Iris pigment epithelial cell (primary cell): Measurements from ENCODE around the gene ZNF81.
"Not testable (repeated sequence)": the region's sequence is repeated elsewhere in the genome, so short reads cannot be mapped to it uniquely, and the experiment has no call there.

Experiments used
- DNase-seq: peaks from one replicate; pipeline ENCODE4 v3.0.0-alpha.2; 2011; ENCODE audit warnings: low read depth

ZNF81 gene

DNA sequence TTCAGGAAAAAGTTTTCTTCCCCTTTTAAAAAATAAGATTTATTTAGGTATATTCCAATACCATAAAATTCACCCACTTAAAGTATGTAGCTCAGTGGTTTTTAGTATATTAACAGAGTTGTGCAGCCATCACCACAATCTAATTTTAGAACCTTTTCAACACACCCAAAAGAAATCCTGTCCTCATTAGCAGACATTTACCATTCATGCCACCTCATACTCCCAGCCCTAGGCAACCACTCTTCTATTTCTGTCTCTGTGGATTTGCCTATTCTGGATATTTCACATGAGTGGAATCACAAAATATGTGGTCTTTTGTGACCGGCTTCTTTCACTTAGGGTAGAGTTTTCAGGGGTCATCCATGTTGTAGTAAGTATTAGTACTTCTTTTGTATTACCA is 7.4 kb downstream of the ZNF81 start:
- no peak for DNase-seq

DNA sequence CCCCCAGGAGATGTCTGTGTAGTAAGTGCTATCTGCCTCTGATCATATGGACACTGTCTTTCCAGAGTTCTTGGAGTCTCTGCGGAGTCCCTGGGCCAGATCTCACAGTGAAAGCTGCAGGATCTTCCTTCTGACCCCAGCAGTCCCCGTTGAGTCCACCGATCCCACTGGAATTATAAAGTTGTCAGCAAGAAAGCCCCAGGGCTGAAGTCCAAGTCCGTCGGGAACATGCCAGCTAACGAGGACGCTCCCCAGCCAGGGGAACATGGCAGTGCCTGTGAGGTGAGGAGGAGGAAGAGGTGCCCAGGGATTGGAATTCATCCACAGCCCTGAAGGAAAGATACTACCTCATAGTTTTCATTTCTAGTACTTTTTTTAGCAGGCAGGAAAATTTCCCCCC is 9.3 kb downstream of the ZNF81 start:
- DNase-seq = no peak

DNA sequence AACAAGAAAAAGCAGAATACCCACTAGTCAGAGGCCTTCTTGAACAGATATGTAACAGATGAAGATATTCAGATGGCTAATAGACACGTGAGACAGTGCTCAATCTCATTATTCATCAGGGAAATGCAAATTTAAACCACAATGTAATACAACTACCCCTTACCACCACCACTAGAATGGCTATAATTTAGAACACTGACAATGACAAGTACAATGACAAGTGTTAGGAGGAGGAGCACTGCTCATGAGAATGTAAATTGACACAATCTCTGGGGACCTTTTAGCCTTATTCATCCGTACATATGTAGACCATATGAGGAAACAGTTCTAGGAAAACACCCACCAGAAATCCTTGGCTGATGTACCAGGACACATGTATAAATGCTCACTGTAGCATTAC is 13.1 kb downstream of the ZNF81 start:
- DNase-seq = no peak

DNA sequence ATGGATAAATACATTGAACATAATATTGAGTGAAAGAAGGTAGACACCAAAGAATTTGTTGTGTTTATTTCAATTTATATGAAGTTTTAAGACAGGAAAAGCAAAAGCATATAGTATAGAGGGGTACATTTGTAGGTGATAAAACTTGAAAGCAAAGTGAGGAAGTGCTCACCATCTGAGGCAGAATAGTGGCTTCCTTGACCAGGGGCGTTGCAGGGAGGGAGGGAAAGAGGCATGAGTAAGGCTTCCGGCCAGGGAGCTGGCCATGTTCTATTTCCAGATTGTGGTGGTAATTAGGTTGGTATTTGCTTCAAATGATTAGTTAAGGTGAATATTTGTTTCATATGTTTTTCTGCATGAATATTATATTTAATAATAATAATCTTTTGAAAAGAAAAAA is 13.7 kb downstream of the ZNF81 start:
- not testable (repeated sequence) for DNase-seq

DNA sequence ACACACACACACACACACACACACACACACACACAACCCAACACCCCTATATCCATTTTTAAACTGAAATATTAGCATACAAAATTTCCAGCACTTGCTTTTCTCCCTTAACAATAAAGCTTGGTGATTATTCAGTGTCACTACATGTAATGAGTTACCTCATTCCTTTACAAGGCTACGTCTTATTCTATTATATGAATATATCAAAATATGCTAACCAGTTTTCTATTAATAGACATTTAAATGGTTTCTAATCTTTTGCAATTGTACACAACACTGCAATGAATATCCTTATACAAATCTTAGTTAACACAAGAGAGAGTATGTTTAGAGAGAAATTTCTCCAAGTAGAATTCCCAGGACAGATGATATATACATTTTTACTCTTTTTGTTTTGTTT is 14.2 kb downstream of the ZNF81 start:
- DNase-seq = no peak

DNA sequence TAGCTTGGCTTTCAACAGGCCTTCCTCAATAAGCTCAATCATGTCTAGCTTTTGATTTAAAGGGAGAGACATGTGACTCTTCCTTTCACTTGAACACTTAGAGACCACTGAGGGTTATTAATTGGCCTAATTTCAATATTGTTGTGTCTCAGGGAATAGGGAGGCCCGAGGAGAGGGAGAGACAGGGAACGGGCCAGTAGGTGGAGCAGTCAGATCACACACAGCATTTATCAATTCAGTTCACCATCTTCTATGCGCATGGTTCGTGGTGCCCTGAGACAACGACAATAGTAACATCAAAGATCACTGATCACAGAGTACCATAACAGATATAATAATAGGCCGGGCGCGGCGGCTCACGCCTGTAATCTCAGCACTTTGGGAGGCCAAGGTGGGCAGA is 17.8 kb downstream of the ZNF81 start:
- peak; percentile 35 for DNase-seq

DNA sequence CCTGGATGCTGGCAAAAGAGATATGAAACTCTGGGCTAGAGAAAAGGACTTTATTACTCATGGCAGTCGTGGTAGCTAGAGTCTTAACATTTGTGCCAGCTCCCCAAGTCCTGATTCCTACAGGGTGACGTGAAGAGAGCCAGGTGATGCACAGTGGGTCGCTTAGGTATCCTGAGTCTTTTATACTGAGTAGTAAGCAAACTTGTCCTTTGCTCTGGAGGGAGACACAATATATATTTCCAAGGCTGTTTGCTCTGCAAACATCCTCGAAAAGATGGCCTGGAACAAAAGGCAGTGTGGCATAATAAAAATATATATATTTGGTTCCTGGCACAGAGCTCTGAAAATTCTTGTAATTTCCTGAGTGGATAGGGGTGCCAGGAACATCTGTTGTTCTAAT is 23.0 kb downstream of the ZNF81 start:
- no peak for DNase-seq

DNA sequence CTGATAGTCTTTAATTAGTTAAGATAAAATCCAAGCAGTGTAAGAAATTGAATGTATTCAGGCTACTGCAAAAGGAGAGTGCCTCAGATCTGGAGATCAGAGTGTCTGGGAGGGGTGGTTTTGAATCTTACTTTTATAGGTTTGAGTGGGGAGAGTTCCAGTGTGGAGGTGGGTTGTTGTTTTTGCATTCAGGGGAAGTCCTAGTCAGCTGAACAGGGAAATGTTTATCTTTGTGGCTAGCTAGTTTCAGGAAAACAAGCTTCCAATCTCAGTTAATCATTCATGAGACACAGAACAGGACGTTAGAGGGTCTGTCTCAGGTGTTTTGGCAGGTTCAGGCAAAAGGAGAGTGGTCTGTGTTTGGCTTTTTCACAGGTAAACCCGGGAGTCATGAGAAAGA is 26.0 kb downstream of the ZNF81 start:
- DNase-seq = peak; percentile 8

DNA sequence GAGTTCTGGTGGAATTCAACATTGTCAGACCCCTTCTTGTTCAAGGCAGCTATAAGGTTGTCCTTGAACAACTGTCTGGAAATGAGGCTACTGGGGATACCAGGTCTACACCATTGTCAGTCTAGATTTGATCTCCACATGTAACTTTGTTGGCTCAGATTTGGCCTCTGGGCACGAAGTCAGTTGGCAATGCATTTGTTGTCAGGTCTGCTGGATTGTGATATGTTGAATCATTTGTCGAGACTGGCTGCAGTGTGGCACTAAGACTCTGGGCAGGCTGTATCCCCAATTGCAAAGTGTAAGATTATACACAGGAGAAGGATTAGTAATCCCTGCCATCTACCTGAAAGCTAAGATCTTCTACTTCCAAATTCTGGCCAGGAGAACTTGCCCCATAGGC is 26.5 kb downstream of the ZNF81 start:
- no peak for DNase-seq

DNA sequence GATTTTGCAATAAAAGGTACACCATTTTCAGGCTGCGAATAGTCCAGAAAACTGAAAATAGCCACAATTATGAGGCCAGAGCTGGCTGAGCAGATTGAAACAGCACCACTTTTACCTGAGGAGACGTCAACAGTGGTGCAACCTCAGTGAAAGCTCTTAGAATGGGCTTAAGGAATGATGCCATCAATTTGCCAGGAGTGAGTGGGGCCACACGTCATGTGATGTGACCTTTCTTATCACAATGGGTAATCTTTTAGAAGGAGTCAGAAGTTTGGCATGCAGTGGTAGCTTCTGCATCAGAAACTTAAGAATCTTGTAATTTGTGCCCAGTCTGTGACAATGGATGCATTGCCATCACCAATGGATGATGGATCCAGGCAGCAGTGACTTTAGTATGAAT is 27.6 kb downstream of the ZNF81 start:
- no peak for DNase-seq

DNA sequence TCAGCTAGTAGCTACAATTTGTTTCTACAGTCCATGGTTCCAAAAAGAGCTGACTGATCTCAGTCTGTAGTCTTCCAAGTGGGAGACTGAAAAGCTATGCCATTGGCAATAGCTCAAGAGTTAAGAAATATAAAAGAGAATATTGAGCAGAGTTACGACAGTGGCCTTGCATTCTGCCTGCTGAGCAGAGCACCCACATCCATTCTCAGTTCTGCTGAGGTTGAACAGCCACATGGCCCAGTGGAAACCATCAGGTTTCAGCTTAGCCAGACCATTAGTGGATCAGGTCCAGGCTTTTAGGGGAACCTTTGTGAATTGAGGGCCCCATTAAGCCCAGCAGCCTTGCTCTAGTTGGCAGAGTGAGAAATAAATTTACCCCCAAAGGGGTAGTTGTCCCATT is 28.1 kb downstream of the ZNF81 start:
- DNase-seq = no peak

DNA sequence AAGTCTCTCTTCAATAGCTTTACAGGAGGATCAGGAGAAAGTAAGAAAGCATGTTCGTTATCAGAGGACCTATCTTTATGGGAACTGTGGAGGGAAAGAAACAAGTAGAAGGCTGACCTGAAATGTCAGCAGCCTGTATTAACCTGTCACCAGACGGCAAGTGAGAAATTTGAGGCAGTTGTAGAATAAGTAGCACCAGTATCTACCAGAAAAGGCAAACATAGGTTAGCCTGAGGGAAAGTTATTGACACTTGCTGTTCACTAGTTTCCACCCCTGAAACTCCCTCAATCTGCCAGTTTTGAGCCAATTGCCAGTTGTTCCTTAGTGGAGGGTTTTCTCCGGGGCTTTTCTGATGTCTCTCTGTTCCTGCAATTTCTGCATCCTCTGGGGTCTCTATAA is 36.4 kb downstream of the ZNF81 start:
- DNase-seq = no peak

DNA sequence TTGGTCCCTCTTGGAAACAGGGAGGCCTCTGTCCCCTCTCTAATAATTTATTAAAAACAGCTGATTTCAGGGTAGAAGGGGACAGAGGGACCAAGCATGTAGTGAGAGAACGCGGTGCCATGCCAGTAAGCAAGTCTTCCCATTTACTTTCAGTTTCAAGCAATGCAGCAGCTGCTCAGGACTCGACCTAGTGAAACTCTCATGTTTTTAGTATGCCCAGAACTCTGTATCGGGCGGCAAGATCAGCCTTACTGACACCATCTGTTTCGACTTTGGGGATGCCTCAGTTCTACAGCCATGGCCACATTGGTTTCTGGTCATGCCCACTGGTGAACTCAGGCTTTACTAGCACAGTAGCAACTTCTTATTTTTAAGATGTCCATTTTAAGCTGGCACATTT is 40.6 kb downstream of the ZNF81 start:
- DNase-seq = no peak

DNA sequence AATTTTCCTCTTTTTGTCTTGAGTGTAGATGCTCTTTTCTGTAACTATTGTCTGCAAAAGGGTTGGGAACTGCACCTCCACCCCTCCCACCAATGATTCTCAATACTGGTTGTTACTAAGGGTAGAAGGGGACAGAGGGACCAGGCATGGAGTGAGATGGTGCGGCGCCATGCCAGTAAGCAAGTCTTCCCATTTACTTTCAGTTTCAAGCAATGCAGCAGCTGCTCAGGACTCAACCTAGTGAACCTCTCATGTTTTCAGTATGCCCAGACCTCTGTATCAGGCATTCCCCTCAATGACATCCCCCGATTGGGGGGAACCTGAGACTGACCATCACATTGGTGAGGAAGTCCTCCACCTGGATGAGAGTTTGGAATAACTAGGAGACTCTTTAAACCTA is 41.5 kb downstream of the ZNF81 start:
- no peak for DNase-seq

DNA sequence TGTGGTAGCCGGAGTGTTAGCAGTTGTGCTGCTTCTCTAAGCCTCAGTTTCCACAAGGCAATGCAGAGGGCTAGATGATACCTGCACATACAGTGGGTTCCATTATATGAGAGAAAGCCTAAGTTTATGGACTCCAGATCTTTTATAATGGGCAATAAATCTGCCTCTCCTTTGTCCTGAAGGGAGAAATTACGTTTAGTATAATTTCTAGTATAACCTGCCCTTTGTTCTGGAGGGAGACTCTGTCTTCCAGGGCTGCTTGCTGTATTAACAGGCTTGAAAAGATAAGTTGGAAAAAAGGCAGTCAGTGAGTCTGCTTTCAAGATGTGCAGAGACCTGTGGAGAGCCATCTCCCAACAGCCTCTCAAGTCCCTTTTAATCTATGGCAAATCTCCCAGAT is 42.8 kb downstream of the ZNF81 start:
- DNase-seq = no peak

DNA sequence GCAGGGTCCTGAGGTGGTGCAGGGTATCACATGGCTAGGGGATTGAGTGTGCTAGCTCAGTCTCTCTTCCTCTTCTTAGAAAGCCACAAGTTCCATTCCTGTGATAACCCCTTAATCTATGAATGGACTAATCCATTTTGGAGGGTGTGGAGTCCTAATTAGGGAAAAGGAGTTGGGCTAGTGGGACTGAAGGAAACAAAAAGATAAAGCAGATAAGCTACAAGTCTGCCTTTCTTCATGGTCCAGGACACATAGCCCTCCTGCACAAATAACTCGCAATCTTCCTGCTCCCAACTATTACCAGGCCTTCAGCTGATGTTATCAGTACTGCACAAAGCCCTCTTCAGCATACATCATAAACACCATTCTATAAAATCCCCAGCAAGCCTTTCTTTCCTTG is 44.2 kb downstream of the ZNF81 start:
- DNase-seq = no peak

DNA sequence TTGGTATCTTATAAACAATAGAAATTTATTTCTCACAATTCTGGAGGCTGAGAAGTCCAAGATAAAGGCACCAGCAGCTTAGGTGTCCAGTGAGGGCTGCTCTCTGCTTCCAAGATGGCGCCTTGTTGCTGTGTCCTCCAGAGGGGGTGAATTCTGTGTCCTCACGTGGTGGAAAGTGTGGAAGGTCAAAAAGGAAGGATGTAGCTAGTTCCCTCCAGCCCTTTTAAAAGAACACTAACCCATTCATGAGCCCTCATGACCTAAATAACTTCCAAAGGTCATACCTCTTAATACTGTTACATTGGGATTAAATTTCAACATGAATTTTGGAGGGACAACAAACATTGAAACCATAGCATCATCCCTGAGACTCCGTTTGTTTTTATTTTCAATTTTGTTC is 48.8 kb downstream of the ZNF81 start:
- no peak for DNase-seq

DNA sequence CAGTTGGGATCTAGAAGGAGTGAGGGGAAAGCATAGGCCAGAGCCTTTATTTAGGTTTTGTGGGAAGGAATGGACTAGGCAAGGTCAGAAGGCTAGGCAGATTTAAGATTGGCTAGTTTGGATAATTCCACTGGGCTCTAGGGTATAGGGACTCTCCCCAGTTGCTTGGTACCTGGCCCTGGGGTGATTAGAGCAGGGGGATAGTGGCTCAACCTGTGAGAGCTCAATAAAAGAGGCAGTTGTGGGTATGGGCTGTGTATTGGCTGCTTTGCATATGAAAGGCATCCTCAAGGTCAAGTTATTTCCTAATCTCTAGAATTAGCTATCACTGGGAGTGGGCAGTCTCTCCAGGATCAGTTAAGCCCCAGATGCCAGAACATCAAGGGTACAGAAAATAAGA is 61.3 kb downstream of the ZNF81 start:
- no peak for DNase-seq

DNA sequence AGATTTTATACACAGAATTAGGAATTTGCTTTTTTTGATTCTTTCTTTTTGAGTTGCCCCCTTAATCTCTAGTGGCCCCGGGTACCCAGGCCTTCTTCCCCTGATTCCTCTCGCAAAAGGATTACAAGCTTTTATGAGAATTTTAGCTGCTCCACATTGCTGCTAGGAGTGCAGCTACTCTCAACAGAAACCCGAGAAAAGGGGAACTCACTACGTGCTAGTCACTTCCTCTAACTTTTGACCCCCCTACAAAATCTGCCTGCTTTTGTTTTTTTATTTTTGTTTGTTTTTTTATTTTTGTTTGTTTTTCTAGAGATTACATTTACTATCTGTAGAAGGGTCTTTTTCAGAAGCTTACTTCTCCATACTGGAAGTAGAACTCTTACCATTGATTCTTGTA is 64.1 kb downstream of the ZNF81 start:
- DNase-seq = no peak

DNA sequence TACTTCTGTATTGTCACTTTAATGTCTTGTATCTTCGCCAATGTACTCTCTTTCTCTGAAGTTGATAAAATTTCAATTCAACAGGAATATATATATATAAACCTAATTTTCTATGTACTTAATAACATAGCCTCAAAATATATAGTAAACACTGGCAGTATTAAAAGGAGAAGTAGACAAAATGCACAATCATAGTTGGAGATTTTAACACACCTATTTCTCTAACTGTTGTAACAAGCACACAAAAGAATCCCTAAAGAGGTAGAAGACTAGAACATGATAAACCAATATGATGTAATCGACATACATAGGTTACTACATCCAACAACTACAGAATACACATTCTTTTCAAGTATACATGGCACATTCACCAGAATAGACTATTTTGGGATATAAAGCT is 65.5 kb downstream of the ZNF81 start:
- DNase-seq = no peak

DNA sequence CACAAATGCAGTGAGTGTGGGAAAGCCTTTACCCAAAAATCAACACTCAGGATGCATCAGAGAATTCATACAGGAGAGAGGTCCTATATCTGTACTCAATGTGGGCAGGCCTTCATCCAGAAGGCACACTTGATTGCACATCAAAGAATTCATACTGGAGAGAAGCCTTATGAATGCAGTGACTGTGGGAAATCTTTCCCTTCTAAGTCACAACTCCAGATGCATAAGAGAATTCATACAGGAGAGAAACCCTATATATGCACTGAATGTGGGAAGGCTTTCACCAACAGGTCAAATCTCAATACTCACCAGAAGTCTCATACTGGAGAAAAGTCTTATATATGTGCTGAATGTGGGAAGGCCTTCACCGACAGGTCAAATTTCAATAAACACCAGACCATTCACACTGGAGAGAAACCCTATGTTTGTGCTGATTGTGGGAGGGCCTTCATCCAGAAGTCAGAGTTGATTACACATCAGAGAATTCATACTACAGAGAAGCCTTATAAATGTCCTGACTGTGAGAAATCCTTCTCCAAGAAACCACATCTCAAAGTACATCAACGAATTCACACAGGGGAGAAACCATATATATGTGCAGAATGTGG is 79.3 kb downstream of the ZNF81 start:
- no peak for DNase-seq

DNA sequence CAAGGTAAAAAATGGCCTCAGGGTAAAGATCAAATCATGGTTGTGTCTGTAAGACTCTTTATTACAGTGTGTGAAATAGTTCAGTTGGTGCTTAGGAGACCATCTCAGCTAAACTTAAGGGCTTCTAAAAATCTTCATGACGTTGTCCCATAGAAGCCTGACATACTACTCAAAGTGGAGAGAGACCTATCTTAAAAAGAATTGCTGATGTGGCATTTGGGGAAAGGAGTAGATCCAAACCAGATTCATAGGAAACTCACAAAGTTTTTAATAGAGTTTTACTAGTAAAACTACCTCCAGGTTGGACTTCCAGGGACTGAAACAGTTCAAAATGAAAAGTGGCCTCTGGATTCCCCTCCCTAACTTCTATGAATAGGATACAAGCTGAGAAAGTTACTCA is 81.6 kb downstream of the ZNF81 start:
- DNase-seq = no peak

DNA sequence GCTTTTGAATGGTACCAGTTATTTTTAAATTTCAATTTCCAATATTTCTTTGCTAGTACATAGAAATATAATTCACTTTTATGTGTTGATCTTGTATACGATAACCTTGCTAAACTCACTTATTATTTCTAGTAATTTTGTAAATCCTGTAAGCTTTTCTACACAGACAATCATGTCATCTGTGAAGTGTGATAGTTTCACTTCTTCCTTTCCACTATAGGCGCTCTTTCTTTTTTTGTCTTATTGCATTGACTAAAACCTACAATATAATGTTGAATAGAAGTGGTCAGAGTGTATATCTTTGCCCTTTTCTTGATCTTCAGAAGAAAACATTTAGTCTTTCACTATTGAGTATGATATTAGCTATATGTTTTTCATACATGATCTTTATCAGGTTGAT is 90.5 kb downstream of the ZNF81 start:
- no peak for DNase-seq

DNA sequence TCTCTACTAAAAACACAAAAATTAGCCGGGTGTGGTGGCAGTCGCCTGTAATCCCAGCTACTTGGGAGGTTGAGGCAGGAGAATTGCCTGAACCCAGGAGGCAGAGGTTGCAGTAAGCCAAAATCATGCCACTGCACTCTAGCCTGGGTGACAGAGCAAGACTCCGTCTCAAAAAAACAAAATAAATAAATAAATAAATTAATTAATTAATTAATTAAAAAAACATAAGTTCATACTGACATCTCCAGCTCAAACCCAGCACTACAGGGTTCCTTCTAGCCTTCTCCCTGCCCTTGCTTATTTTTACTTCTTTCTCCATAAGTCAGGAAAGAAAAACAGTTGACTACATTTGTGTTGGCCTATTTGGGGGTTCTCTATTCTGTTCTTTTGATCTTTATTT is 95.3 kb downstream of the ZNF81 start:
- not testable (repeated sequence) for DNase-seq

DNA sequence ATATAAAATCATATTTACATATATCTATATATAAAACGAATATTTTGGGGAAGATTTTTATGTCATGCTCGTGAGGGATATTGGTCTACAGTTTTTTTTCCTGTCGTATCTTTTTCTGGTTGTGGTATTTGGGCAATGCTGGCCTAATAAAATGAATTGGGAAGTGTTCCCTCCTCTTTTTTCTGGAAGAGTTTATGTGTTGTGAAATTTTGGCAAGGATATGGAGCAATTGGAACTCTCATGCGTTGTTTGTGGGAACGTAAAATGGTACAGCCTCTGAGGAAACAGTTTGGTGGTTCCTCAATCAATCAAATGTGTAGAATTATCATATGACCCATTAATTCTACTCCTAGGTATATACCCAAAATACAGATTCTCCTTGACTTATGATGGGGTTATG is 97.2 kb downstream of the ZNF81 start:
- no peak for DNase-seq
